GM12874 (cell line): ENCODE measurements around the gene RAMACL.

Source experiments
- TF ChIP-seq, protein P1 (sequence below): IDR thresholded peaks from 2 replicates; pipeline ENCODE4 v1.5.1; 2011; ENCODE audit warnings: low read depth, mild to moderate bottlenecking, control low read depth, low read length, moderate library complexity; ENCODE audit not compliant: insufficient read depth

RAMACL gene

DNA sequence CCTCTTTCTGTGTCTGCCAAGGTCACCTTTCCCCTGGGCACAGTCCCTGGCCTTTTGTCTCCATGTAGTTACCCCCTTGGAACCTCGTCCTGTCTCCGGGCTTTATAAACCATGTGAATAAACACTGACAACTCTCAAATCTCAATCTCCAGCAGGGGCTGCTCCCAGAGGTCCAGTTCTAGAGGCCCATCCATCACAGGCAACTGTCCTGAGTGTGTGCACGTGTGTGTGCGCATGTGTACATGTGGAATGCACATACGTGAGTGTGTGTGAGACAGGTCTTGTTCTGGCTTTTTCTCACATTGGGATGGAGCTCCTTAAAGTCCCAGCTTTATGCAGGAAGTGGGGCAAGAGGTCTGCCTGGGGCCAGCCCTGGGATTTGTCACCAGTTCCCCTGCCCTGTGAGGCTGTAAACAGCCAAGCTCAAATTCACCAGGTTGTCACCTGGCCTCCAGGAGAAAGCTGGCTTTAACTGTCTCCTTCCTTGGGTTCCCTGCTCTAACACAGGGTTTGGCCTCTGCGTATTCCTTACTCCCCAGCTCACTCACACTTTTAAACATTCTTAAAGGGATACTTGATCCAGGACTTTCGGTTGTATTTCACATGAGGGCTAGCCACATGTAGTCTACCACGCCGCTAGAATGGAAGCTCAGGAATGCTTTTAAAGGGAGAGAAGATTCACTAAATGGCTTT, 42.7 kb downstream of the RAMACL start:
- TF ChIP-seq, protein P1, sequence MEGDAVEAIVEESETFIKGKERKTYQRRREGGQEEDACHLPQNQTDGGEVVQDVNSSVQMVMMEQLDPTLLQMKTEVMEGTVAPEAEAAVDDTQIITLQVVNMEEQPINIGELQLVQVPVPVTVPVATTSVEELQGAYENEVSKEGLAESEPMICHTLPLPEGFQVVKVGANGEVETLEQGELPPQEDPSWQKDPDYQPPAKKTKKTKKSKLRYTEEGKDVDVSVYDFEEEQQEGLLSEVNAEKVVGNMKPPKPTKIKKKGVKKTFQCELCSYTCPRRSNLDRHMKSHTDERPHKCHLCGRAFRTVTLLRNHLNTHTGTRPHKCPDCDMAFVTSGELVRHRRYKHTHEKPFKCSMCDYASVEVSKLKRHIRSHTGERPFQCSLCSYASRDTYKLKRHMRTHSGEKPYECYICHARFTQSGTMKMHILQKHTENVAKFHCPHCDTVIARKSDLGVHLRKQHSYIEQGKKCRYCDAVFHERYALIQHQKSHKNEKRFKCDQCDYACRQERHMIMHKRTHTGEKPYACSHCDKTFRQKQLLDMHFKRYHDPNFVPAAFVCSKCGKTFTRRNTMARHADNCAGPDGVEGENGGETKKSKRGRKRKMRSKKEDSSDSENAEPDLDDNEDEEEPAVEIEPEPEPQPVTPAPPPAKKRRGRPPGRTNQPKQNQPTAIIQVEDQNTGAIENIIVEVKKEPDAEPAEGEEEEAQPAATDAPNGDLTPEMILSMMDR, result no peak

DNA sequence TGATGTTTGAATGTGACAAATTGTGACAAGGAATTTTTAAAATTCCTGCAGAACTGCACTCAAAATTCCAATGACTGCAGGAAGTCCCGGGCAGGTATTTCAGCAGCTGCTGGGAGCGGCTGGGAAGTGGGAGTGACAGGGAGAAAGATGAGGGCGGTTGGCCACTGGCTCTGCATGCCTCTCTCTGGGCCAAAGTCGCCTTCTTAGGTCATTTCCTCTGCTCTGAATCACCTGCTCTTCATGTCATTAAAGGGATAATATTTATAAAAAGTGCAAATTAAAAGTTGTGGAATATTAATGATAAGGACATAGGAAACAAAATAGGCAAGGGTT, 43.9 kb downstream of the RAMACL start:
- TF ChIP-seq, protein P1, result no peak

DNA sequence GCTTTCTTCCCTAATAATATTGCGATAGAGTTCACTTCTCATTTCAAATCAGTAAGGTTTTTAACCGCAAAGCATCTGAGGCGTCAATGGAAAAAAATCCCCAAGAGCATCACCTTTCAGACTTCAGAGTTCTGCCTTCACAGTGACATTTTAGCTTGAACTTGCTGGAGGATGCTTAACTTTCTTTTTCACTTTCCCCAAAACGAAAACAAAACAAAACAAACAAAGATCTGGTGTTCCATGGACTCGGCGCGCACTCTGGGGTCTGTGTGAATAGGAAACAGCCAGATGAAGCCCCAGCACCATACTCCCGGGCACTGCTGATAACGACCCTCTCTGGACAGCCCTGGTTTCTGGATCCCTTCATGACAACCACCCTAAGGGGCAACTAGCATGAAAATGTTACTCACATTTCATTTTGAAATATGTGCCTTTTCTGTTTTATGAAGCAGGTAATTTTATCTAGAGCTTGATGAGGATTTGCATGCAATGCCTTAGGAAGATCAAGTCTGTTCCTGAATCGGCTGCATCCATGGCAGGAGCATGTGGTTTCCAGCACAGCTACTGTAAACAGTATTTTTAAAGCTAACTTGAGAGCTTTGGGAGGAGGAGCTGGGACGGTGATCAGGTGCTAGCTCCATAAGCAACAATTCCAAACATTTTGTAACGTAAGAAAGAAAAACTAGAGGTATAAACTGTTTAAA, 44.5 kb downstream of the RAMACL start:
- TF ChIP-seq, protein P1, result no peak

DNA sequence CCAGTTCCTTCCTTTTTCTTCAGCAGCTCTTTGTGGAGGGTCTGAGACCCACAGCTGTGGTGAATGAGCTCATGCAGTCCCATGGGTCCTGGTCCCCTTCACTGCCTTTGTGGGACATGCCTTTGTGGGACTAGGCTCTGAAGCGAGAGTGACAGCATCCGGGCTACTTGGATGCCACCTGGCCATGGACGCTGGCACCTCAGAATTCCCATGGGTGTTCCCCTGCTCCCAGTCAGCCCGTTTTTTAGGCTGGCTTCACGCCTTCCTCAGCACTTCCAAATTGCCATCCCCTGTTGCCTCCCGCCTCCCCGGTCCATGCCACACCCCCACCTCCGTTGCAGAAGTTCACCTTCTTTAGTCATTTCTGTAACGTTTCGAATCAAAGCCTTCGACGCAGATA, 45.1 kb downstream of the RAMACL start:
- TF ChIP-seq, protein P1, result no peak

DNA sequence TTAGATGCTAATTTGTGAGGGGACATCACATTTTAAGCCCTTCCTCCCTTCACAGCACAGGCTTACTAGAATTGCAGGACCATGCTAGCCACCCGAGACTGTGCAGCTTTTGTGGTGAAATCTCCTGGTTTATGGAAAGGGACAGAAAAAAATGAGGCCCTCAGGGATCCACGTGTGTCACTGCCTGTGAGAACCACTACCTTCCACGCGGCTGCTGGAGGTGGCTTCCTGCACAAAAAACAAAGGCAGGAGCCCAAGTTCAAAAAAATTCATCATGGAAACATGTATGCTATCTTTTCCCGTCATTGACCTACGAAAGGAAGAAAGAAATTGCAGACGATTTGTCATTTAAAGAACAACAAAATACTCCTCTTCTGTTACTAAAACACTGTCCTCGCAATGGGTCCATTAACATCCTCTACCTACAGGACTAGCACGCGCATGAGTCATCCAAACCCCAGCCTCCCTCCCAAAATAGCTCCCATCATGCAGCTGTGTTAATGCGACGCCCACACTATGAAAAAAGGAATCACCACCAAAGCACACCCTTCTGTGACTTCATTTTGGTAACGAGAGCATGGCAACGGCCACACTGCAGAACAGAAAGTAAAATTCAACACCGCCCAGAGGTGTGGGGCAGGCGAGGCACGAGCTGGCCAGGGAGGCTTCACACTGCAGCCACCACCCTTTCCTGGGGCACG, 45.7 kb downstream of the RAMACL start:
- TF ChIP-seq, protein P1, result no peak

DNA sequence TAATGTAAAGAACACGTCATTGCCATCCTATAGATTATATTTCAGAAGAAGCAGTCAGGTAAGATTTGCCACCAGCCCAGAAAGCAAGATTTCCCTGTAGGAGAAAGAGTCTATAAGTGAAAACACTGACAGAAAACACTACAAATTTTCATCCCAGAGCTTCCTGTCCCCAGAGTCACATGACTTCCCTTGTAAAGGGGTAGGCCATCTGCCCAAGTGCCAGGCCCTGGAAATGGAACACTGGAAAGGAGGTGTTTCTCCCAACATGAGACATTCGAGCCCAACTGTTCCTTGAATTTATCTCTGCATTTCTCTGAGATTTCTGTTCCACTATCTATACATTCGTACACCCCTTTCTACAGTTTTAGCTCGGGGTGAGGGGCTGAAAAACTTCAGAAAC, 46.9 kb downstream of the RAMACL start:
- TF ChIP-seq, protein P1, result no peak

DNA sequence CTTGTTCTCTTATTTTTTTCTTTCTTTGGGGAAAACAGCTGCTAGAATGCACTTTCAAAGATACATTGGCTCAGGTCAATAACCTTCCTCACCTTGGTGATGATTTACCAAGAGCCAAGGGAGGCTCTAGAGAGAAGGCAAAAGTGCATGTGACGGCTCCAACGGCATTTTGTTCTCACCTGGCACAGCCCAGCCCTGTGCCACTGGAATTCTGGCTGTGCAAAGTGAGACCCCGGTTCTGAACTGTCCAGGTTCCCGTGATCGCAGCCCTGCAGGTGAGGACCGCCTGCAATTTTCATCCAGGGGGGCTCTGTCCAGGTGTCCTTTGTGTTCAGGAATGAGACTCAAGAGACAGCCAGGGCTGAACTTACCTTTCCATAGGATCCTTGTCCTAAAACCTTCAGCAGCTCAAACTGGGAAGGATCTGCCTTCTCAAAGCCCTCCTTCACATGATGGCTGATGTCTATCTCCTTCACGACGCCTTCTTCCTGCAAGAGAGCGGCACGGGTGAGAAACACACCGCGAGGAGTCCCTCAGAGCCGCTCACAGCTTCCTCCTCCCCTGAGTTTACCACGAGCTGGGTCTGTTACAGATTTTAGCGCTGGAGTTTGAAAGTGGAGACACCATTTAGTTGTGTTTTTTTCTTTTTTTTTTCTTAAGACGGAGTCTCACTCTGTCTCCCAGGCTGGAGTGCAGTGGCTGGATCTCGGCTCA, 48.0 kb downstream of the RAMACL start:
- TF ChIP-seq, protein P1, result no peak
